Upper lobe of left lung (tissue), 6 donors: Measurements from ENCODE around the gene FAM193B. TPM values are rescaled to one million over a fixed set of nuclear protein-coding genes. Genes with fewer than 3 reads are reported as not detected.
A peak's percentile ranks its signal among the peaks of the same experiment; 100 is the strongest.

ENCODE experiments used
- ATAC-seq, 2 donors: fragments of 200-7000 bp; cut with Tn5 transposase; one replicate each; pipeline ENCODE4 v1.9.1; 2022; ENCODE audit warnings: mild to moderate bottlenecking in 2 of 2, moderate library complexity in 2 of 2; ENCODE audit not compliant: low FRiP score in 2 of 2
- DNase-seq, 2 donors: peaks; one replicate each; pipeline ENCODE4 v3.0.0-alpha.2; 2019 to 2020
- H3K27ac ChIP-seq, 4 donors: fragments of 200-600 bp; sonication (generic); one replicate each; pipeline ENCODE4 v1.5.1; 2016 to 2019
- H3K27me3 ChIP-seq, 4 donors: fragments of 200-600 bp; sonication (generic); one replicate each; pipeline ENCODE4 v1.5.1; 2017 to 2019
- H3K36me3 ChIP-seq, 4 donors: fragments of 200-600 bp; sonication (generic); one replicate each; pipeline ENCODE4 v1.5.1; 2016 to 2019
- H3K4me1 ChIP-seq, 4 donors: fragments of 200-600 bp; sonication (generic); one replicate each; pipeline ENCODE4 v1.5.1; 2018 to 2019
- H3K4me3 ChIP-seq, 4 donors: fragments of 200-600 bp; sonication (generic); one replicate each; pipeline ENCODE4 v1.5.1; 2017 to 2019; ENCODE audit warnings: mild to moderate bottlenecking in 2 of 4, moderate library complexity in 1 of 4
- H3K9me3 ChIP-seq, 4 donors: fragments of 200-600 bp; sonication (generic); one replicate each; pipeline ENCODE4 v1.5.1; 2018 to 2019
- CTCF ChIP-seq, 6 experiments: fragments of 450-650 bp in 4 of 6; fragments of 200-600 bp in 2 of 6; sonication (generic) in 2 of 6; IDR thresholded peaks; one replicate each; pipeline ENCODE4 v1.5.1; 2016 to 2019; ENCODE audit warnings: antibody characterized with exemption in 6 of 6
- EP300 ChIP-seq, 4 donors: sonication (generic); formaldehyde crosslinking; IDR thresholded peaks; one replicate each; pipeline ENCODE4 v1.5.1; 2017; ENCODE audit warnings: antibody characterized with exemption in 4 of 4, control low read depth in 2 of 4
- POLR2A ChIP-seq, 4 donors: fragments of 450-650 bp; IDR thresholded peaks; one replicate each; pipeline ENCODE4 v1.5.1; 2016 to 2017; ENCODE audit warnings: antibody characterized with exemption in 4 of 4, mild to moderate bottlenecking in 2 of 4
- POLR2AphosphoS5 ChIP-seq, 2 donors: sonication (generic); formaldehyde crosslinking; IDR thresholded peaks; one replicate each; pipeline ENCODE4 v1.5.1; 2017; ENCODE audit warnings: antibody characterized with exemption in 2 of 2
- WGBS, 2 donors: methylation state at CpG; one replicate each; pipeline ENCODE4 v1.1.5; 2017 to 2018; 5-methylcytosine and 5-hydroxymethylcytosine counted together
- total RNA-seq, 6 donors: library from RNA; depleted of rRNA in 4 of 6; stranded (reverse); fragments of >200 nt in 4 of 6; gene quantifications; one replicate each; pipeline versions ENCODE4 v1.1.0 to v1.2.1, GENCODE V29; 2016 to 2021
- donor health status: DM: no; HTN: no; CAD: no; lungs with moderate emphysema.
- donor health status: DM: no; HTN: yes; CAD: no; lungs with severe emphysema.

The FAM193B gene
- total RNA-seq, 6 donors from 2014 or later = 45.1 to 421 (median 91.4) TPM

- no peaks in the 10 kb centered on the region for H3K27me3 ChIP-seq
- peaks cover 14 to 31% (median 24%) of the 10 kb centered on the region in 4 donors for H3K4me1 ChIP-seq
- H3K36me3 ChIP-seq = peaks cover 0 to 17% (median 2%) of the 10 kb centered on the region in 4 donors
- peak in 1 of 2 donors; percentile 24 for DNase-seq
- no peak for TF ChIP-seq POLR2A (IDR thresholded peaks at IDR 0.05)
- TF ChIP-seq EP300 (IDR thresholded peaks at IDR 0.05) = no peak
- TF ChIP-seq POLR2AphosphoS5 (IDR thresholded peaks at IDR 0.05) = no peak
- no peak for TF ChIP-seq CTCF (IDR thresholded peaks at IDR 0.05)
- peak; percentile 44 to 47 for ATAC-seq
- 0% methylated on average over 2 to 23 of the region's 72 CpGs for WGBS, 2 donors
- no peaks in the 10 kb centered on the region for H3K9me3 ChIP-seq
- peak overlapping the region; percentile 76 to 100 (median 98) for H3K4me3 ChIP-seq
- H3K27ac ChIP-seq = peak overlapping the region; percentile 75 to 90 (median 84)
These were observed 513 bp downstream of the FAM193B start for GRCh38 chr5:177553671-177554429.

DNA sequence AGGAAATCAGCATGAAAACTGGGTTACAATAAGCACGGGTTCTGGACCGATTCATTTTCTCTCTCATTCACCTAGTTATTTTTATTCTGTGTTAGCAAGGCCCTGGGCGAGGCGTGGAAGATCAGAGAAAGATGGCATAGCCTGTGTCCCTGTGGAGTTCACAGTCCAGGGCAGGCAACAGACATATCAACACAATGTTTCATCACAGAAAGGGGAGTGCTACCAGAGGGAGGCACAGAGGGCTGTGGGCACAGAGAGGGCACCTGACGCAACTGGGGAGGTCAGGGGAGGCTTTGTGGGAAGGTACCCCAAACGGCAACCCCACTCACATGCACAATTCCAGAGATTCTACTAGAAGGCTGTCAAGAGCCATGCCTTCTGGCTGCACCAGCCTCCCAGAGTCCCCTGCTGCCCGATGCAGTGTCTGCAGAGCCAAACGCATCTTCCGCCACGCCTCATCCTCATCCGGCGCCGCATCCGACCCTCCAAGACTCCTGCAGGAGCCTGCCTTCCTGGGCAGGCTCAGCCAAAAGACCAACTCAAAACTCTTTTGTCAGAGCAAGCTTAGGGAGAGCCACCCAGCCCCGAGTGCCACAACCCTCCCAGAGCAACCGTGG is 1.4 kb downstream of the FAM193B start:
- H3K4me1 ChIP-seq = peaks cover 23 to 39% (median 30%) of the 10 kb centered on the region in 4 donors
- WGBS, 2 donors = 54 to 76% methylated on average over 9 to 16 of the region's 16 CpGs
- no peak for ATAC-seq

DNA sequence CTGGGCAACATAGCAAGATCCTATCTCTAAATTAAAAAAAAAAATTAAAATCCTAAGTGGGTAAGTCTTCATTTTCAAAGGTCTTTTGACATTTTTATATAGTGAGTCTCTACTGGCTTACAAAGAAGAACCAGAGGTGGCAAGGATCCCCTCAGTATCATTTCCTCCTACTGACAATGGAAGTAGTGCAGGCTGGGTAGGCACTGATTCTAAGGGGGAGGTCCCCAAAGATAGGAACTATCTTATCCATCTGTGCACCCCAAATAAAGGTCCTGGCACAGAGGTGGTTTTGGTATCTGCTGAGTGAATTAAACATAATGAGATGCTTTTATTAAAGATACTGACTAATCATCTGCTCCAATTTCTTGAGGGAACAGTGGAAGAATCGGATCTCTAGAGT is 4.2 kb downstream of the FAM193B start:
- H3K9me3 ChIP-seq = no peaks in the 10 kb centered on the region
- peaks cover 43 to 59% (median 49%) of the 10 kb centered on the region in 4 donors for H3K4me1 ChIP-seq
- no peak for ATAC-seq

More for the DNA sequence above, 1.4 kb downstream of the FAM193B start:
- Histone ChIP-seq H3K9me3 (no peaks in the 10 kb centered on the region), H3K36me3 (peaks cover 0 to 17% (median 2%) of the 10 kb centered on the region in 4 donors), H3K27ac (peak overlapping the region in 3 of 4 donors; percentile 75 to 88 (median 79)), H3K27me3 (no peaks in the 10 kb centered on the region), H3K4me3 (peak overlapping the region; percentile 76 to 100 (median 98))
- DNase-seq = no peak
- no peak for TF ChIP-seq EP300 (IDR thresholded peaks at IDR 0.05)
- TF ChIP-seq POLR2AphosphoS5 (IDR thresholded peaks at IDR 0.05) = no peak
- TF ChIP-seq CTCF (IDR thresholded peaks at IDR 0.05) = no peak
- no peak for TF ChIP-seq POLR2A (IDR thresholded peaks at IDR 0.05)

GRCh38 chr5:177548495-177548894 is 5.9 kb downstream of the FAM193B start:
- Histone ChIP-seq H3K27ac (peak overlapping the region in 1 of 4 donors; percentile 48), H3K9me3 (no peaks in the 10 kb centered on the region), H3K4me1 (peaks cover 38 to 63% (median 52%) of the 10 kb centered on the region in 4 donors), H3K36me3 (peaks cover 0 to 17% (median 2%) of the 10 kb centered on the region in 4 donors), H3K27me3 (no peaks in the 10 kb centered on the region), H3K4me3 (no peak overlapping the region)
- no peak for DNase-seq
- ATAC-seq = no peak
- TF ChIP-seq CTCF (IDR thresholded peaks at IDR 0.05) (no peak), EP300 (IDR thresholded peaks at IDR 0.05) (no peak), POLR2A (IDR thresholded peaks at IDR 0.05) (no peak)
- 46 to 62% methylated on average over 1 of the region's 1 CpG for WGBS, 2 donors

More for the DNA sequence above, 4.2 kb downstream of the FAM193B start:
- DNase-seq = no peak
- H3K36me3 ChIP-seq = peaks cover 0 to 17% (median 2%) of the 10 kb centered on the region in 4 donors
- H3K4me3 ChIP-seq = no peak overlapping the region
- H3K27ac ChIP-seq = peak overlapping the region in 1 of 4 donors; percentile 4
- WGBS, 2 donors = 78 to 100% methylated on average over 1 of the region's 1 CpG
- TF ChIP-seq POLR2A (IDR thresholded peaks at IDR 0.05) (no peak), POLR2AphosphoS5 (IDR thresholded peaks at IDR 0.05) (no peak), CTCF (IDR thresholded peaks at IDR 0.05) (no peak), EP300 (IDR thresholded peaks at IDR 0.05) (no peak)
- H3K27me3 ChIP-seq = no peaks in the 10 kb centered on the region
